Neural cell (in vitro differentiated cells): ENCODE measurements around the gene ZMYND10. TPM values are rescaled to one million over a fixed set of nuclear protein-coding genes. Genes with fewer than 3 reads are reported as not detected.
"Not testable (repeated sequence)": the region's sequence is repeated elsewhere in the genome, so short reads cannot be mapped to it uniquely, and the experiment has no call there.

Source experiments
- H2AFZ ChIP-seq: fragments of 200-600, 300-800 bp; sonication (generic), shearing (Covaris generic); 2 replicates; pipeline ENCODE4 v1.6.0; 2014; ENCODE audit warnings: low read depth, mild to moderate bottlenecking, antibody characterized with exemption, low read length, moderate library complexity
- H3F3A ChIP-seq: fragments of 200-600 bp; shearing (Covaris generic); 2 replicates; pipeline ENCODE4 v1.6.1; 2016; ENCODE audit warnings: mild to moderate bottlenecking, moderate library complexity, mixed read lengths, antibody characterized with exemption, low read length; ENCODE audit not compliant: insufficient read depth, poor library complexity, severe bottlenecking
- H3K27ac ChIP-seq: fragments of 200-600, 300-800 bp; sonication (generic), shearing (Covaris generic); 2 replicates; pipeline ENCODE4 v1.5.1; 2014; ENCODE audit warnings: mild to moderate bottlenecking, low read length, moderate library complexity
- H3K27me3 ChIP-seq: fragments of 300-800, 200-600 bp; sonication (generic), shearing (Covaris generic); 2 replicates; pipeline ENCODE4 v1.6.0; 2014; ENCODE audit warnings: mild to moderate bottlenecking, low read depth, low read length, moderate library complexity; ENCODE audit not compliant: insufficient read depth
- H3K36me3 ChIP-seq: fragments of 300-800, 200-600 bp; sonication (generic), shearing (Covaris generic); 2 replicates; pipeline ENCODE4 v1.5.1; 2014; ENCODE audit warnings: mild to moderate bottlenecking, antibody characterized with exemption, low read length, moderate library complexity; ENCODE audit not compliant: insufficient read depth
- H3K4me2 ChIP-seq: fragments of 300-800, 200-600 bp; sonication (generic), shearing (Covaris generic); 2 replicates; pipeline ENCODE4 v1.6.0; 2014; ENCODE audit warnings: mild to moderate bottlenecking, low read length
- H3K4me3 ChIP-seq: fragments of 300-800, 200-600 bp; sonication (generic), shearing (Covaris generic); 2 replicates; pipeline ENCODE4 v1.5.1; 2014; ENCODE audit warnings: mild to moderate bottlenecking, low read length, moderate library complexity
- H3K79me2 ChIP-seq: fragments of 200-600 bp; shearing (Covaris generic); replicated peaks from 2 replicates; pipeline ENCODE4 v1.6.0; 2014; ENCODE audit warnings: mild to moderate bottlenecking, low read length, moderate library complexity; ENCODE audit not compliant: insufficient read depth
- H3K9ac ChIP-seq: fragments of 300-800, 200-600 bp; sonication (generic), shearing (Covaris generic); 2 replicates; pipeline ENCODE4 v1.6.1; 2016; ENCODE audit warnings: mild to moderate bottlenecking, low read length, mixed read lengths
- H3K9me2 ChIP-seq: fragments of 200-600 bp; shearing (Covaris generic); 2 replicates; pipeline ENCODE4 v1.6.1; 2016; ENCODE audit warnings: mild to moderate bottlenecking, low read length, mixed read lengths; ENCODE audit not compliant: insufficient read depth
- H3K9me3 ChIP-seq: fragments of 200-600, 300-800 bp; sonication (generic), shearing (Covaris generic); 2 replicates; pipeline ENCODE4 v1.6.1; 2016; ENCODE audit warnings: mild to moderate bottlenecking, mixed run types, low read length, moderate library complexity, mixed read lengths
- H4K20me1 ChIP-seq: fragments of 200-600 bp; shearing (Covaris generic); 2 replicates; pipeline ENCODE4 v1.6.1; 2016; ENCODE audit warnings: mild to moderate bottlenecking, mixed run types; ENCODE audit not compliant: insufficient read depth
- EP300 ChIP-seq: fragments of 450-650 bp; conservative IDR thresholded peaks from 2 replicates; pipeline ENCODE4 v1.6.1; 2014; ENCODE audit warnings: antibody characterized with exemption, mild to moderate bottlenecking, moderate library complexity; ENCODE audit not compliant: poor library complexity, severe bottlenecking
- EZH2 ChIP-seq: fragments of 200-600, 300-800 bp; shearing (Covaris generic), sonication (generic); IDR thresholded peaks from 2 replicates; pipeline ENCODE4 v1.6.1; 2014; ENCODE audit warnings: antibody characterized with exemption, low read length, borderline replicate concordance, mild to moderate bottlenecking; ENCODE audit not compliant: insufficient read depth, poor library complexity, severe bottlenecking
- MXI1 ChIP-seq: fragments of 450-650 bp; conservative IDR thresholded peaks from 2 replicates; pipeline ENCODE4 v1.6.1; 2014; ENCODE audit warnings: antibody characterized with exemption, mild to moderate bottlenecking; ENCODE audit not compliant: poor library complexity, severe bottlenecking
- POLR2AphosphoS5 ChIP-seq: IDR thresholded peaks from 2 replicates; pipeline ENCODE4 v1.6.1; 2012
- RAD21 ChIP-seq: fragments of 450-650 bp; conservative IDR thresholded peaks from 2 replicates; pipeline ENCODE4 v1.6.1; 2014; ENCODE audit warnings: antibody characterized with exemption, mild to moderate bottlenecking, moderate library complexity
- SMC3 ChIP-seq: fragments of 450-650 bp; conservative IDR thresholded peaks from 2 replicates; pipeline ENCODE4 v1.6.1; 2014; ENCODE audit warnings: antibody characterized with exemption, mild to moderate bottlenecking, moderate library complexity; ENCODE audit not compliant: poor library complexity
- TAF1 ChIP-seq: IDR thresholded peaks from 2 replicates; pipeline ENCODE4 v1.6.1; 2012; ENCODE audit warnings: low read depth
- polyA plus RNA-seq: library from polyadenylated mRNA; depleted of rRNA; stranded (reverse); fragments of >200 nt; gene quantifications from 2 replicates; pipeline ENCODE4 v1.2.3, GENCODE V29; 2014
- TF ChIP-seq, protein P1 (sequence below): fragments of 450-650 bp; IDR thresholded peaks from 2 replicates; pipeline ENCODE4 v1.5.1; 2014; ENCODE audit warnings: antibody characterized with exemption, mild to moderate bottlenecking, moderate library complexity; ENCODE audit not compliant: poor library complexity, severe bottlenecking
- TF ChIP-seq, protein P2 (sequence below): IDR thresholded peaks from 2 replicates; pipeline ENCODE4 v1.6.1; 2012; ENCODE audit warnings: borderline replicate concordance

ZMYND10 gene
- polyA plus RNA-seq, 1 donor from 2014 or later, result 5.2 TPM

DNA sequence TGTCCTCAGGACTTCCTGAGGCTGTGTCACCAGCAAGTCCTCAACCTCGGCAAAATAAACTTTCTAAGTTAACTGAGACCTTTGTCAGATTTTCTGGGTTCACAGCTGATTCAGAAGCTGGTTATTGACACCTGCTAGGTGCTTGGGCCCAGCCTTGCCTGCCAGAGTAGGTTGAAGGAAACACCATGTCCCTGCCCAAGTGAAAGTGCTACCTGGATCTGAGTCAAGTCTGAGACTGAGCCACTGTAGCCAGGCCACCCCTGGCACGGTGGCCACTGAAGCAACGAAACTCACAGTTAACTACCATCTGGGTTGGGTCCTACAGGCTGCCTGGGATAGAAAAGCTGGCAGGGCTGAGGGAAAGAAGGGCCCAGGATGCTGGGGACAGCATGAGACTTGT is 31.2 kb downstream of the ZMYND10 start:
- H3K79me2 ChIP-seq, result peaks cover 8% of the 10 kb centered on the region
- no peak overlapping the region for H2AFZ ChIP-seq
- H3K9ac ChIP-seq, result no peak overlapping the region
- no peak overlapping the region for H3K4me2 ChIP-seq
- no peaks in the 10 kb centered on the region for H3K9me3 ChIP-seq
- no peaks in the 10 kb centered on the region for H3K9me2 ChIP-seq
- no peak for TF ChIP-seq MXI1
- no peak for TF ChIP-seq SMC3
- TF ChIP-seq POLR2AphosphoS5, result no peak
- TF ChIP-seq RAD21, result no peak
- TF ChIP-seq, protein P1, sequence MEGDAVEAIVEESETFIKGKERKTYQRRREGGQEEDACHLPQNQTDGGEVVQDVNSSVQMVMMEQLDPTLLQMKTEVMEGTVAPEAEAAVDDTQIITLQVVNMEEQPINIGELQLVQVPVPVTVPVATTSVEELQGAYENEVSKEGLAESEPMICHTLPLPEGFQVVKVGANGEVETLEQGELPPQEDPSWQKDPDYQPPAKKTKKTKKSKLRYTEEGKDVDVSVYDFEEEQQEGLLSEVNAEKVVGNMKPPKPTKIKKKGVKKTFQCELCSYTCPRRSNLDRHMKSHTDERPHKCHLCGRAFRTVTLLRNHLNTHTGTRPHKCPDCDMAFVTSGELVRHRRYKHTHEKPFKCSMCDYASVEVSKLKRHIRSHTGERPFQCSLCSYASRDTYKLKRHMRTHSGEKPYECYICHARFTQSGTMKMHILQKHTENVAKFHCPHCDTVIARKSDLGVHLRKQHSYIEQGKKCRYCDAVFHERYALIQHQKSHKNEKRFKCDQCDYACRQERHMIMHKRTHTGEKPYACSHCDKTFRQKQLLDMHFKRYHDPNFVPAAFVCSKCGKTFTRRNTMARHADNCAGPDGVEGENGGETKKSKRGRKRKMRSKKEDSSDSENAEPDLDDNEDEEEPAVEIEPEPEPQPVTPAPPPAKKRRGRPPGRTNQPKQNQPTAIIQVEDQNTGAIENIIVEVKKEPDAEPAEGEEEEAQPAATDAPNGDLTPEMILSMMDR, result no peak
- TF ChIP-seq, protein P2, sequence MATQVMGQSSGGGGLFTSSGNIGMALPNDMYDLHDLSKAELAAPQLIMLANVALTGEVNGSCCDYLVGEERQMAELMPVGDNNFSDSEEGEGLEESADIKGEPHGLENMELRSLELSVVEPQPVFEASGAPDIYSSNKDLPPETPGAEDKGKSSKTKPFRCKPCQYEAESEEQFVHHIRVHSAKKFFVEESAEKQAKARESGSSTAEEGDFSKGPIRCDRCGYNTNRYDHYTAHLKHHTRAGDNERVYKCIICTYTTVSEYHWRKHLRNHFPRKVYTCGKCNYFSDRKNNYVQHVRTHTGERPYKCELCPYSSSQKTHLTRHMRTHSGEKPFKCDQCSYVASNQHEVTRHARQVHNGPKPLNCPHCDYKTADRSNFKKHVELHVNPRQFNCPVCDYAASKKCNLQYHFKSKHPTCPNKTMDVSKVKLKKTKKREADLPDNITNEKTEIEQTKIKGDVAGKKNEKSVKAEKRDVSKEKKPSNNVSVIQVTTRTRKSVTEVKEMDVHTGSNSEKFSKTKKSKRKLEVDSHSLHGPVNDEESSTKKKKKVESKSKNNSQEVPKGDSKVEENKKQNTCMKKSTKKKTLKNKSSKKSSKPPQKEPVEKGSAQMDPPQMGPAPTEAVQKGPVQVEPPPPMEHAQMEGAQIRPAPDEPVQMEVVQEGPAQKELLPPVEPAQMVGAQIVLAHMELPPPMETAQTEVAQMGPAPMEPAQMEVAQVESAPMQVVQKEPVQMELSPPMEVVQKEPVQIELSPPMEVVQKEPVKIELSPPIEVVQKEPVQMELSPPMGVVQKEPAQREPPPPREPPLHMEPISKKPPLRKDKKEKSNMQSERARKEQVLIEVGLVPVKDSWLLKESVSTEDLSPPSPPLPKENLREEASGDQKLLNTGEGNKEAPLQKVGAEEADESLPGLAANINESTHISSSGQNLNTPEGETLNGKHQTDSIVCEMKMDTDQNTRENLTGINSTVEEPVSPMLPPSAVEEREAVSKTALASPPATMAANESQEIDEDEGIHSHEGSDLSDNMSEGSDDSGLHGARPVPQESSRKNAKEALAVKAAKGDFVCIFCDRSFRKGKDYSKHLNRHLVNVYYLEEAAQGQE, result no peak
- no peak for TF ChIP-seq TAF1
- TF ChIP-seq EZH2, result no peak
- no peak for TF ChIP-seq EP300
- no peak overlapping the region for H3K27ac ChIP-seq
- no peak overlapping the region for H3K4me3 ChIP-seq
- H3F3A ChIP-seq, result no peaks in the 10 kb centered on the region
- no peaks in the 10 kb centered on the region for H3K36me3 ChIP-seq
- H3K27me3 ChIP-seq, result no peaks in the 10 kb centered on the region
- H4K20me1 ChIP-seq, result no peaks in the 10 kb centered on the region

DNA sequence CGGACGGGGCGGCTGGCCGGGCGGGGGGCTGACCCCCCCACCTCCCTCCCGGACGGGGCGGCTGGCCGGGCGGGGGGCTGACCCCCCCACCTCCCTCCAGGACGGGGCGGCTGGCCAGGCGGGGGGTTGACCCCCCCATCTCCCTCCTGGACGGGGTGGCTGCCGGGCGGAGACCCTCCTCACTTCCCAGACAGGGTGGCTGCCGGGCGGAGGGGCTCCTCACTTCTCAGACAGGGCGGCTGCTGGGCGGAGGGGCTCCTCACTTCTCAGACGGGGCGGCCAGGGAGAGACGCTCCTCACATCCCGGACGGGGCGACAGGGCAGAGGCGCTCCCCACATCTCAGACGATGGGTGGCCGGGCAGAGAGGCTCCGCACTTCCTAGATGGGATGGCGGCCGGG is 33.5 kb downstream of the ZMYND10 start:
- H4K20me1 ChIP-seq, H3K4me3 ChIP-seq, H3K27ac ChIP-seq, H3K4me2 ChIP-seq, H3K36me3 ChIP-seq, H3K9me2 ChIP-seq, H2AFZ ChIP-seq, H3K27me3 ChIP-seq, H3F3A ChIP-seq, H3K9ac ChIP-seq, H3K79me2 ChIP-seq, H3K9me3 ChIP-seq: not testable (repeated sequence)

DNA sequence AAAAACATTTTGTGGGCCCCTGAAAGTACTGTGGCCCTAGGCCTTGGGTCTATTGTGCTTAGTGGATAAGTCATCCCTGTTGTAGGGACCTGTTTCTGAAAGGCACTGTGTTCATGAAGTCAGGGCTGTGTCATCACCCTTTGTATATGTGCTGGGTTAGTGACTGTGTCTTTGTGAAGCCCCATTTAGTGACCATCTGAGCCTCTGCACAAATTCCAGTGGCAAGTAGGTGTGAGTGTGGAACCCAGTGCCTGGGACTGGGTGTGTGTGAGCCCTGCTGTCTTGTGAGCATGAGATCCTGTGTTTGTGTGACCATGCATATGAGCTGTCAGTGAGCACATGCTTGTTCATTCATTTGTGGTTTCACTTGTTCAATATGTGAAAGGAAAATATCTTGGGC is 40.9 kb downstream of the ZMYND10 start:
- Histone ChIP-seq H3K4me2 (no peak overlapping the region), H3K9ac (no peak overlapping the region), H3K27ac (no peak overlapping the region), H3K79me2 (no peaks in the 10 kb centered on the region), H4K20me1 (no peaks in the 10 kb centered on the region), H3K9me2 (no peaks in the 10 kb centered on the region), H3K27me3 (no peaks in the 10 kb centered on the region), H3F3A (no peaks in the 10 kb centered on the region), H3K4me3 (no peak overlapping the region), H3K9me3 (no peaks in the 10 kb centered on the region), H3K36me3 (no peaks in the 10 kb centered on the region), H2AFZ (no peak overlapping the region)
- TF ChIP-seq RAD21 (no peak), MXI1 (no peak), SMC3 (no peak), EP300 (no peak), EZH2 (no peak), POLR2AphosphoS5 (no peak), TAF1 (no peak)
- TF ChIP-seq, protein P2, result no peak
- TF ChIP-seq, protein P1, result no peak
